HUES64 (cell line): ENCODE measurements around the gene ARHGEF39.

ENCODE experiments used
- H3K27ac ChIP-seq: 2 replicates; pipeline ENCODE4 v1.7.0; 2013; ENCODE audit warnings: low read depth, low read length, inconsistent platforms
- H3K27me3 ChIP-seq: 2 replicates; pipeline ENCODE4 v1.6.1; 2013; ENCODE audit warnings: mild to moderate bottlenecking, low read length; ENCODE audit not compliant: insufficient read depth
- H3K36me3 ChIP-seq: 2 replicates; pipeline ENCODE4 v1.6.1; 2013; ENCODE audit warnings: mild to moderate bottlenecking, low read length; ENCODE audit not compliant: insufficient read depth
- H3K4me1 ChIP-seq: 2 replicates; pipeline ENCODE4 v1.6.1; 2013; ENCODE audit warnings: mild to moderate bottlenecking, low read length, moderate library complexity; ENCODE audit not compliant: insufficient read depth
- H3K4me3 ChIP-seq: 2 replicates; pipeline ENCODE4 v1.5.1; 2013; ENCODE audit warnings: mild to moderate bottlenecking, low read length, moderate library complexity
- H3K9ac ChIP-seq: 2 replicates; pipeline ENCODE4 v1.6.1; 2013; ENCODE audit warnings: mild to moderate bottlenecking, low read depth, low read length
- H3K9me3 ChIP-seq: 2 replicates; pipeline ENCODE4 v1.6.1; 2013; ENCODE audit warnings: low read depth, low read length; ENCODE audit not compliant: insufficient read depth
- WGBS: fragments of 150-250, 120-280 bp; methylation state at CpG from one replicate; pipeline ENCODE4 v1.1.7; 2013; ENCODE audit warnings: missing lambda C conversion rate; 5-methylcytosine and 5-hydroxymethylcytosine counted together

Gene ARHGEF39

GRCh38 chr9:35658968-35659220 lies 6.1 kb downstream of the ARHGEF39 start:
- 5% methylated on average over 2 of the region's 2 CpGs for WGBS
- H3K4me1 ChIP-seq, result peaks cover 8% of the 10 kb centered on the region; the same call in 1 of the 2 replicates
- H3K9me3 ChIP-seq, result no peaks in the 10 kb centered on the region

DNA sequence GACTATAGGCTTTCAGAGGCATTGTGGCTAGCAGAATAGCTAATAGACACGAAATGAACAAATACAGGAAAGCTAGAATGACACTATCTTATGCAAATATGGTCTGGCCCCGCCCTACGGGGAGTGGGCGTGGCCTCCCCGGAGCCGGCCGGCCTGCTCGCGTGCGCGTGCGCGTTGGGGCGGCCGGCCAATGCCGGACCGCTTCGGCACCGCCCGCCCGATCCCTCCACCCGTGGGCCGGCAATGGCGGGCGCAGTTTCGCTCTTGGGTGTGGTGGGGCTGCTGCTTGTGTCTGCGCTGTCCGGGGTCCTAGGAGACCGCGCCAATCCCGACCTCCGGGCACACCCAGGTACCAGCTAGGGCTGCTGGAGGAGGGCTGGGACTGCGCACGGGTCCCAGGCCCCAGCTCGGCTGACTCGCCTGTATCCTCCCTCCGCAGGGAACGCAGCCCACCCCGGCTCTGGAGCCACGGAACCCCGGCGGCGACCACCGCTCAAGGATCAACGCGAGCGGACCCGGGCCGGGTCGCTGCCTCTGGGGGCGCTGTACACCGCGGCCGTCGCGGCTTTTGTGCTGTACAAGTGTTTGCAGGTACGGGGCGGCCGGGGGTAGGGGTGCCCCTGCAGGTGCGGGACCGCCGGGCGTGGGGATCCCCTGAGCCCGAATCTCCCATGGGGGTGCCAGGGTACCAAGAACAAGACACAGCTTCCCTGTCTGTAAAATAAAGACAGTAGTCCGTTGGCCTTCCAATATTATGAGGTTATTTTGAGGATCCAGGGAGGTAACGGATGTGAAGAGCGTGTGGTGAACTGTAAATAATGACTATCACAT lies 6.6 kb downstream of the ARHGEF39 start, which contains the start of gene CCDC107:
Gene CCDC107 (plus strand): TSS at position 156 of the 831 bp plus-strand sequence. CDS start 88 bp downstream, at position 244.
- H3K27me3 ChIP-seq, result 0 out of 2 replicates have a peak, but pooled peaks cover 5% of the 10 kb centered on the region
- H3K4me1 ChIP-seq, result peaks cover 8% of the 10 kb centered on the region; the same call in 1 of the 2 replicates
- H3K27ac ChIP-seq, result peak within 1 kb of the TSS; percentile 98
- H3K9me3 ChIP-seq, result no peaks in the 10 kb centered on the region
- H3K4me3 ChIP-seq, result peak within 1 kb of the TSS; percentile 94
- peaks cover 33% of the 10 kb centered on the region for H3K36me3 ChIP-seq
- H3K9ac ChIP-seq, result peak within 1 kb of the TSS; percentile 98
- under 1% methylated on average over 66 of the region's 67 CpGs for WGBS

More at GRCh38 chr9:35658968-35659220, 6.1 kb downstream of the ARHGEF39 start:
- Histone ChIP-seq H3K4me3 (peak overlapping the region; percentile 94), H3K27me3 (0 out of 2 replicates have a peak, but pooled peaks cover 5% of the 10 kb centered on the region), H3K27ac (peak overlapping the region; percentile 98), H3K36me3 (peaks cover 37% of the 10 kb centered on the region), H3K9ac (peak overlapping the region; percentile 98)

- under 1% methylated on average over 42 of the region's 42 CpGs for WGBS
- Histone ChIP-seq H3K27ac (peak within 1 kb of the TSS; percentile 98), H3K4me3 (peak within 1 kb of the TSS; percentile 94), H3K4me1 (peaks cover 8% of the 10 kb centered on the region; the same call in 1 of the 2 replicates), H3K36me3 (peaks cover 26% of the 10 kb centered on the region), H3K9me3 (no peaks in the 10 kb centered on the region), H3K9ac (peak within 1 kb of the TSS; percentile 98), H3K27me3 (0 out of 2 replicates have a peak, but pooled peaks cover 5% of the 10 kb centered on the region)
Observed at GRCh38 chr9:35657546-35658136, 7.4 kb downstream of the ARHGEF39 start, which contains the start of gene RMRP. Gene RMRP (minus strand): TSS chr9:35658019.

- Histone ChIP-seq H3K9ac (peak overlapping the region; percentile 67), H3K9me3 (no peaks in the 10 kb centered on the region), H3K4me1 (peaks cover 8% of the 10 kb centered on the region; the same call in 1 of the 2 replicates), H3K36me3 (peaks cover 20% of the 10 kb centered on the region), H3K27ac (peak overlapping the region; percentile 68), H3K4me3 (peak overlapping the region; percentile 62), H3K27me3 (0 out of 2 replicates have a peak, but pooled peaks cover 5% of the 10 kb centered on the region)
- 45% methylated on average over 25 of the region's 25 CpGs for WGBS
Observed at GRCh38 chr9:35656831-35657545, 8.0 kb downstream of the ARHGEF39 start.

GRCh38 chr9:35656348-35656747 lies 8.6 kb downstream of the ARHGEF39 start:
- Histone ChIP-seq H3K4me1 (peaks cover 8% of the 10 kb centered on the region), H3K36me3 (peaks cover 13% of the 10 kb centered on the region), H3K9me3 (no peaks in the 10 kb centered on the region), H3K9ac (no peak overlapping the region), H3K27ac (no peak overlapping the region), H3K4me3 (no peak overlapping the region; the same call in 1 of the 2 replicates), H3K27me3 (0 out of 2 replicates have a peak, but pooled peaks cover 5% of the 10 kb centered on the region)
- WGBS, result 90% methylated on average over 17 of the region's 17 CpGs

- 0 out of 2 replicates have a peak, but pooled peaks cover 5% of the 10 kb centered on the region for H3K27me3 ChIP-seq
Observed at GRCh38 chr9:35653611-35654010, 11.4 kb downstream of the ARHGEF39 start.

GRCh38 chr9:35652829-35653209 lies 12.2 kb downstream of the ARHGEF39 start:
- 95% methylated on average over 8 of the region's 8 CpGs for WGBS
- Histone ChIP-seq H3K9ac (no peak overlapping the region), H3K9me3 (no peaks in the 10 kb centered on the region), H3K27me3 (0 out of 2 replicates have a peak, but pooled peaks cover 5% of the 10 kb centered on the region), H3K36me3 (no peaks in the 10 kb centered on the region), H3K4me1 (peaks cover 13% of the 10 kb centered on the region), H3K4me3 (no peak overlapping the region), H3K27ac (no peak overlapping the region)

More at GRCh38 chr9:35653611-35654010, 11.4 kb downstream of the ARHGEF39 start:
- Histone ChIP-seq H3K36me3 (no peaks in the 10 kb centered on the region), H3K27ac (no peak overlapping the region), H3K4me3 (no peak overlapping the region), H3K4me1 (peaks cover 13% of the 10 kb centered on the region), H3K9me3 (no peaks in the 10 kb centered on the region), H3K9ac (no peak overlapping the region)
- WGBS, result 100% methylated on average over 1 of the region's 2 CpGs

- WGBS, result 90% methylated on average over 7 of the region's 7 CpGs
- no peak overlapping the region for H3K4me3 ChIP-seq
- H3K4me1 ChIP-seq, result peaks cover 13% of the 10 kb centered on the region
- H3K27me3 ChIP-seq, result 0 out of 2 replicates have a peak, but pooled peaks cover 7% of the 10 kb centered on the region
- H3K36me3 ChIP-seq, result no peaks in the 10 kb centered on the region
- no peaks in the 10 kb centered on the region for H3K9me3 ChIP-seq
- no peak overlapping the region for H3K27ac ChIP-seq
- no peak overlapping the region for H3K9ac ChIP-seq
Observed at GRCh38 chr9:35651956-35652828, 12.8 kb downstream of the ARHGEF39 start.

- peaks cover 15% of the 10 kb centered on the region for H3K4me1 ChIP-seq
- peak within 1 kb of the TSS; percentile 27; the same call in 1 of the 2 replicates for H3K4me3 ChIP-seq
- H3K9ac ChIP-seq, result no peak within 1 kb of the TSS
- no peaks in the 10 kb centered on the region for H3K9me3 ChIP-seq
- 0 out of 2 replicates have a peak, but pooled peaks cover 3% of the 10 kb centered on the region for H3K27me3 ChIP-seq
- H3K36me3 ChIP-seq, result no peaks in the 10 kb centered on the region
- no peak within 1 kb of the TSS for H3K27ac ChIP-seq
- WGBS, result 66% methylated on average over 22 of the region's 22 CpGs
Observed at GRCh38 chr9:35650341-35651158, 14.4 kb downstream of the ARHGEF39 start, which contains the start of gene SIT1. Gene SIT1 (minus strand): TSS chr9:35650931. CDS start chr9:35650853, 78 bp downstream.
